Measurements from ENCODE around the gene IPMK.

GRCh38 chr10:58316874-58317273 is 49.2 kb upstream of the IPMK start:
- no peak for TF ChIP-seq POLR2AphosphoS5 (IDR thresholded peaks at IDR 0.05; ENCODE audit: low read depth, low read length)
- TF ChIP-seq, protein P1, sequence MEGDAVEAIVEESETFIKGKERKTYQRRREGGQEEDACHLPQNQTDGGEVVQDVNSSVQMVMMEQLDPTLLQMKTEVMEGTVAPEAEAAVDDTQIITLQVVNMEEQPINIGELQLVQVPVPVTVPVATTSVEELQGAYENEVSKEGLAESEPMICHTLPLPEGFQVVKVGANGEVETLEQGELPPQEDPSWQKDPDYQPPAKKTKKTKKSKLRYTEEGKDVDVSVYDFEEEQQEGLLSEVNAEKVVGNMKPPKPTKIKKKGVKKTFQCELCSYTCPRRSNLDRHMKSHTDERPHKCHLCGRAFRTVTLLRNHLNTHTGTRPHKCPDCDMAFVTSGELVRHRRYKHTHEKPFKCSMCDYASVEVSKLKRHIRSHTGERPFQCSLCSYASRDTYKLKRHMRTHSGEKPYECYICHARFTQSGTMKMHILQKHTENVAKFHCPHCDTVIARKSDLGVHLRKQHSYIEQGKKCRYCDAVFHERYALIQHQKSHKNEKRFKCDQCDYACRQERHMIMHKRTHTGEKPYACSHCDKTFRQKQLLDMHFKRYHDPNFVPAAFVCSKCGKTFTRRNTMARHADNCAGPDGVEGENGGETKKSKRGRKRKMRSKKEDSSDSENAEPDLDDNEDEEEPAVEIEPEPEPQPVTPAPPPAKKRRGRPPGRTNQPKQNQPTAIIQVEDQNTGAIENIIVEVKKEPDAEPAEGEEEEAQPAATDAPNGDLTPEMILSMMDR (IDR thresholded peaks at IDR 0.05 in 2 of 3, conservative IDR thresholded peaks at IDR 0.05 in 1 of 3; ENCODE audit: borderline replicate concordance in 1 of 3, insufficient read depth in 1 of 3, low read depth in 2 of 3, low read length in 2 of 3), result no peak
- TF ChIP-seq POLR2A (IDR thresholded peaks at IDR 0.05; ENCODE audit: borderline replicate concordance, extremely low read depth, insufficient read depth, insufficient read length), result no peak
- TF ChIP-seq ZNF274 (IDR thresholded peaks at IDR 0.05; ENCODE audit: low read depth, low read length), result no peak
- TF ChIP-seq JUND (IDR thresholded peaks at IDR 0.05), result no peak
- no peak for TF ChIP-seq EGR1 (IDR thresholded peaks at IDR 0.05; ENCODE audit: low read depth)

Data from HCT116 (cell line).